HL-60 (cell line): Measurements from ENCODE around the gene CHIC1.
"Not testable (repeated sequence)": the region's sequence is repeated elsewhere in the genome, so short reads cannot be mapped to it uniquely, and the experiment has no call there.

Source experiments
- GABPA ChIP-seq: IDR thresholded peaks from 2 replicates; pipeline ENCODE4 v1.6.1; 2012; ENCODE audit warnings: low read depth
- POLR2AphosphoS5 ChIP-seq: IDR thresholded peaks from 2 replicates; pipeline ENCODE4 v1.6.1; 2012; ENCODE audit warnings: low read depth
- SPI1 ChIP-seq: IDR thresholded peaks from 2 replicates; pipeline ENCODE4 v1.6.1; 2012; ENCODE audit warnings: low read depth, mild to moderate bottlenecking, borderline replicate concordance
- TF ChIP-seq, protein P1 (sequence below): IDR thresholded peaks from one replicate; pipeline ENCODE4 v1.5.1; 2011; ENCODE audit warnings: low read length, control low read depth, inconsistent platforms; ENCODE audit not compliant: insufficient read depth
- TF ChIP-seq, protein P2 (sequence below): IDR thresholded peaks from 2 replicates; pipeline ENCODE4 v1.6.1; 2012; ENCODE audit warnings: low read depth; ENCODE audit not compliant: insufficient replicate concordance

DNA sequence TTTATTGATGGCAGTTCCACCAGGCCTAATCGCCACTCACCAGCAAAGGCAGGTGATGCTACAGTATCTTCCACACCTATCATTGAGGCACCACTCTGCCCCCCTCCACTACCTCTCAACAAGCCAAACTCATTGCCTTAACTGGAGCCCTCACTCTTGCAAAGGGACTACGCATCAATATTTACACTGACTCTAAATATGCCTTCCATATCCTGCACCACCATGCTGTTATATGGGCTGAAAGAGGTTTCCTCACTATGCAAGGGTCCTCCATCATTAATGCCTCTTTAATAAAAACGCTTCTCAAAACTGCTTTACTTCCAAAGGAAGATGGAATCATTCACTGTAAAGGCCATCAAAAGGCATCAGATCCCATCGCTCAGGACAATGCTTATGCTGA is 31.3 kb upstream of the CHIC1 start:
- TF ChIP-seq, protein P1, sequence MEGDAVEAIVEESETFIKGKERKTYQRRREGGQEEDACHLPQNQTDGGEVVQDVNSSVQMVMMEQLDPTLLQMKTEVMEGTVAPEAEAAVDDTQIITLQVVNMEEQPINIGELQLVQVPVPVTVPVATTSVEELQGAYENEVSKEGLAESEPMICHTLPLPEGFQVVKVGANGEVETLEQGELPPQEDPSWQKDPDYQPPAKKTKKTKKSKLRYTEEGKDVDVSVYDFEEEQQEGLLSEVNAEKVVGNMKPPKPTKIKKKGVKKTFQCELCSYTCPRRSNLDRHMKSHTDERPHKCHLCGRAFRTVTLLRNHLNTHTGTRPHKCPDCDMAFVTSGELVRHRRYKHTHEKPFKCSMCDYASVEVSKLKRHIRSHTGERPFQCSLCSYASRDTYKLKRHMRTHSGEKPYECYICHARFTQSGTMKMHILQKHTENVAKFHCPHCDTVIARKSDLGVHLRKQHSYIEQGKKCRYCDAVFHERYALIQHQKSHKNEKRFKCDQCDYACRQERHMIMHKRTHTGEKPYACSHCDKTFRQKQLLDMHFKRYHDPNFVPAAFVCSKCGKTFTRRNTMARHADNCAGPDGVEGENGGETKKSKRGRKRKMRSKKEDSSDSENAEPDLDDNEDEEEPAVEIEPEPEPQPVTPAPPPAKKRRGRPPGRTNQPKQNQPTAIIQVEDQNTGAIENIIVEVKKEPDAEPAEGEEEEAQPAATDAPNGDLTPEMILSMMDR, result not testable (repeated sequence)
- not testable (repeated sequence) for TF ChIP-seq POLR2AphosphoS5, SPI1, GABPA
- TF ChIP-seq, protein P2, sequence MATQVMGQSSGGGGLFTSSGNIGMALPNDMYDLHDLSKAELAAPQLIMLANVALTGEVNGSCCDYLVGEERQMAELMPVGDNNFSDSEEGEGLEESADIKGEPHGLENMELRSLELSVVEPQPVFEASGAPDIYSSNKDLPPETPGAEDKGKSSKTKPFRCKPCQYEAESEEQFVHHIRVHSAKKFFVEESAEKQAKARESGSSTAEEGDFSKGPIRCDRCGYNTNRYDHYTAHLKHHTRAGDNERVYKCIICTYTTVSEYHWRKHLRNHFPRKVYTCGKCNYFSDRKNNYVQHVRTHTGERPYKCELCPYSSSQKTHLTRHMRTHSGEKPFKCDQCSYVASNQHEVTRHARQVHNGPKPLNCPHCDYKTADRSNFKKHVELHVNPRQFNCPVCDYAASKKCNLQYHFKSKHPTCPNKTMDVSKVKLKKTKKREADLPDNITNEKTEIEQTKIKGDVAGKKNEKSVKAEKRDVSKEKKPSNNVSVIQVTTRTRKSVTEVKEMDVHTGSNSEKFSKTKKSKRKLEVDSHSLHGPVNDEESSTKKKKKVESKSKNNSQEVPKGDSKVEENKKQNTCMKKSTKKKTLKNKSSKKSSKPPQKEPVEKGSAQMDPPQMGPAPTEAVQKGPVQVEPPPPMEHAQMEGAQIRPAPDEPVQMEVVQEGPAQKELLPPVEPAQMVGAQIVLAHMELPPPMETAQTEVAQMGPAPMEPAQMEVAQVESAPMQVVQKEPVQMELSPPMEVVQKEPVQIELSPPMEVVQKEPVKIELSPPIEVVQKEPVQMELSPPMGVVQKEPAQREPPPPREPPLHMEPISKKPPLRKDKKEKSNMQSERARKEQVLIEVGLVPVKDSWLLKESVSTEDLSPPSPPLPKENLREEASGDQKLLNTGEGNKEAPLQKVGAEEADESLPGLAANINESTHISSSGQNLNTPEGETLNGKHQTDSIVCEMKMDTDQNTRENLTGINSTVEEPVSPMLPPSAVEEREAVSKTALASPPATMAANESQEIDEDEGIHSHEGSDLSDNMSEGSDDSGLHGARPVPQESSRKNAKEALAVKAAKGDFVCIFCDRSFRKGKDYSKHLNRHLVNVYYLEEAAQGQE, result not testable (repeated sequence)
